Lower leg skin (tissue), 3 donors: ENCODE measurements around the gene RGS7.

Source experiments
- POLR2A ChIP-seq, 2 donors: fragments of 450-650 bp; IDR thresholded peaks; one replicate each; pipeline ENCODE4 v1.6.1; 2016 to 2017; ENCODE audit warnings: antibody characterized with exemption in 2 of 2, mild to moderate bottlenecking in 1 of 2, moderate library complexity in 1 of 2
- TF ChIP-seq, protein P1 (sequence below), 3 donors: fragments of 450-650 bp; IDR thresholded peaks; one replicate each; pipeline ENCODE4 v1.5.1; 2016; ENCODE audit warnings: antibody characterized with exemption in 3 of 3, mild to moderate bottlenecking in 3 of 3, moderate library complexity in 2 of 3

DNA sequence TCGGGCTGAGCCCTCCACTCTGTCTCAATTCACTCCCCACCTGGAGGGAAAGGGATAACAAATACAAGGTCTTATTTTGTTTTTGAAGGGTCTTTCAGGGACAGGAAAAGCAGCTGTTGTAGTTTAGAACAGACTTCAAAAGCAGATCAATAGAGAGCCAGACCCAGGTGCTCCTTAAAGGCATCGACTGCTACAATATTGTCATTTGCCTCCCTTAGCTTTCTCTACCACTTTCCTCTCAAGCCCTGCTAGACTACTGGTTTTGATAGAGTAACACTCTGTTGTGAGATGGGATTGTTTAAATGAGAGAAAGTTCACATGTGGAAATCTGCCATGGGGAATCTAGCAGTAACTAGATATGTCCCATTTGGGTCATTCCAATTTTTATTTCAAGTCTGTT lies 24.0 kb downstream of the RGS7 start:
- TF ChIP-seq, protein P1, sequence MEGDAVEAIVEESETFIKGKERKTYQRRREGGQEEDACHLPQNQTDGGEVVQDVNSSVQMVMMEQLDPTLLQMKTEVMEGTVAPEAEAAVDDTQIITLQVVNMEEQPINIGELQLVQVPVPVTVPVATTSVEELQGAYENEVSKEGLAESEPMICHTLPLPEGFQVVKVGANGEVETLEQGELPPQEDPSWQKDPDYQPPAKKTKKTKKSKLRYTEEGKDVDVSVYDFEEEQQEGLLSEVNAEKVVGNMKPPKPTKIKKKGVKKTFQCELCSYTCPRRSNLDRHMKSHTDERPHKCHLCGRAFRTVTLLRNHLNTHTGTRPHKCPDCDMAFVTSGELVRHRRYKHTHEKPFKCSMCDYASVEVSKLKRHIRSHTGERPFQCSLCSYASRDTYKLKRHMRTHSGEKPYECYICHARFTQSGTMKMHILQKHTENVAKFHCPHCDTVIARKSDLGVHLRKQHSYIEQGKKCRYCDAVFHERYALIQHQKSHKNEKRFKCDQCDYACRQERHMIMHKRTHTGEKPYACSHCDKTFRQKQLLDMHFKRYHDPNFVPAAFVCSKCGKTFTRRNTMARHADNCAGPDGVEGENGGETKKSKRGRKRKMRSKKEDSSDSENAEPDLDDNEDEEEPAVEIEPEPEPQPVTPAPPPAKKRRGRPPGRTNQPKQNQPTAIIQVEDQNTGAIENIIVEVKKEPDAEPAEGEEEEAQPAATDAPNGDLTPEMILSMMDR (IDR thresholded peaks at IDR 0.05) = no peak
- no peak for TF ChIP-seq POLR2A (IDR thresholded peaks at IDR 0.05)
